SK-N-MC (cell line): ENCODE results near the gene VPS4B.

Experiments
- EZH2 ChIP-seq: fragments of 200-600 bp; sonication (generic); IDR thresholded peaks from one replicate; pipeline ENCODE4 v1.6.1; 2017; ENCODE audit warnings: antibody characterized with exemption
- FOXP2 ChIP-seq: optimal IDR thresholded peaks from 2 replicates; pipeline ENCODE3; 2011; ENCODE audit warnings: mild to moderate bottlenecking, moderate library complexity; ENCODE audit not compliant: insufficient read depth; ENCODE audit errors: extremely low read length, control extremely low read depth
- POLR2AphosphoS5 ChIP-seq: IDR thresholded peaks from 2 replicates; pipeline ENCODE4 v1.6.1; 2012; ENCODE audit warnings: mild to moderate bottlenecking, low read depth, low read length, borderline replicate concordance

GRCh38 chr18:63356272-63356896 is 65.9 kb downstream of the VPS4B start:
- TF ChIP-seq EZH2, result no peak
- TF ChIP-seq POLR2AphosphoS5, result no peak
- no peak for TF ChIP-seq FOXP2
